K562 (cell line): ENCODE results near the gene TMCO2. TPM values are rescaled to one million over a fixed set of nuclear protein-coding genes. Genes with fewer than 3 reads are reported as not detected.
A peak's percentile ranks its signal among the peaks of the same experiment; 100 is the strongest.

Source experiments
- ATAC-seq: fragments of 200-7000 bp; cut with Tn5 transposase; 3 replicates; pipeline ENCODE4 v1.9.1; 2020; ENCODE audit warnings: moderate library complexity
- BruUV-seq: library from RNA; stranded (reverse); fragments of 400-500 nt; replicated peaks from 2 replicates; lab custom pipeline; 2021; lab: Mats Ljungman, UMichigan
- CTCF ChIA-PET: fragments of 300-600 bp; formaldehyde crosslinking; extraction: SDS; loops from one replicate; lab custom pipeline; 2021; ENCODE audit warnings: low intra/inter-chr PET ratio; lab: Yijun Ruan, JAX
- POLR2A ChIA-PET: fragments of 300-600, 350-650 bp; sonication (Branson Sonifier 250); formaldehyde crosslinking; extraction: SDS; loops from one replicate; lab custom pipeline; 2021; ENCODE audit warnings: antibody characterized with exemption, inconsistent platforms; lab: Yijun Ruan, JAX
- DNase-seq, 4 experiments: peaks; one replicate each; pipeline versions ENCODE4 v3.0.0 to v3.0.0-alpha.2; 2011 to 2018; ENCODE audit warnings: low spot score in 3 of 4, mixed read lengths in 3 of 4; ENCODE audit errors: extremely low read depth in 1 of 4
- FAIRE-seq: peaks from 2 replicates; lab custom pipeline; 2011; peaks lifted over from hg19 to GRCh38; lab: Jason Lieb, UNC
- H2AFZ ChIP-seq: 2 replicates; pipeline ENCODE4 v1.6.0; 2011; ENCODE audit warnings: low read depth, low read length, control low read depth, inconsistent platforms
- H3K27ac ChIP-seq: fragments of 200-600 bp; 3 replicates; pipeline ENCODE4 v1.8.0; 2011; ENCODE audit warnings: low read depth, mild to moderate bottlenecking, control low read depth, inconsistent platforms, low read length, moderate library complexity, mixed read lengths; ENCODE audit errors: extremely low read depth
- H3K27me3 ChIP-seq, 2 experiments: fragments of 300-600 bp in 1 of 2; 2 replicates in 1 of 2; 3 replicates in 1 of 2; pipeline versions ENCODE4 v1.6.0 to v1.8.0; 2011; ENCODE audit warnings: inconsistent platforms in 2 of 2, low read length in 2 of 2, mild to moderate bottlenecking in 1 of 2, mixed read lengths in 1 of 2, moderate library complexity in 1 of 2; ENCODE audit not compliant: control insufficient read depth in 2 of 2, insufficient read depth in 2 of 2
- H3K36me3 ChIP-seq: fragments of 300-600 bp; 3 replicates; pipeline ENCODE4 v1.8.0; 2011; ENCODE audit warnings: mild to moderate bottlenecking, low read length, inconsistent platforms; ENCODE audit not compliant: control insufficient read depth, insufficient read depth
- H3K4me1 ChIP-seq, 2 experiments: fragments of 200-600 bp in 1 of 2; replicated peaks in 1 of 2; 2 replicates in 1 of 2; 3 replicates in 1 of 2; pipeline versions ENCODE4 v1.5.1 to v1.8.0; 2011; ENCODE audit warnings: inconsistent platforms in 2 of 2, low read length in 2 of 2, mild to moderate bottlenecking in 1 of 2, mixed read lengths in 1 of 2, moderate library complexity in 1 of 2; ENCODE audit not compliant: control insufficient read depth in 2 of 2, insufficient read depth in 2 of 2
- H3K4me2 ChIP-seq: 2 replicates; pipeline ENCODE4 v1.6.1; 2011; ENCODE audit warnings: low read length, control low read depth, inconsistent platforms, mixed read lengths; ENCODE audit not compliant: insufficient read depth
- H3K4me3 ChIP-seq: fragments of 200-600 bp; sonication (generic), shearing (Covaris generic); 2 replicates; pipeline ENCODE4 v1.5.1; 2016; ENCODE audit warnings: control low read depth, inconsistent platforms
- H3K79me2 ChIP-seq: fragments of 200-600 bp; 3 replicates; pipeline ENCODE4 v1.8.0; 2011; ENCODE audit warnings: low read length, inconsistent platforms; ENCODE audit not compliant: control insufficient read depth, insufficient read depth
- H3K9ac ChIP-seq, 2 experiments: 2 replicates each; pipeline versions ENCODE4 v1.6.0 to v1.6.1; 2011; ENCODE audit warnings: low read depth in 2 of 2, low read length in 2 of 2, control low read depth in 1 of 2, inconsistent platforms in 1 of 2, mild to moderate bottlenecking in 1 of 2, mixed read lengths in 1 of 2; ENCODE audit not compliant: insufficient read depth in 1 of 2
- H3K9me1 ChIP-seq: one replicate; pipeline ENCODE4 v1.6.0; 2011; ENCODE audit warnings: inconsistent platforms, mild to moderate bottlenecking, low read length, moderate library complexity; ENCODE audit not compliant: control insufficient read depth, insufficient read depth
- H3K9me3 ChIP-seq: replicated peaks from 2 replicates; pipeline ENCODE4 v1.5.1; 2011; ENCODE audit warnings: low read depth, low read length, inconsistent platforms; ENCODE audit not compliant: control insufficient read depth, insufficient read depth
- H4K20me1 ChIP-seq: replicated peaks from 2 replicates; pipeline ENCODE4 v1.6.1; 2011; ENCODE audit warnings: low read length, inconsistent platforms, mixed read lengths; ENCODE audit not compliant: control insufficient read depth, insufficient read depth
- HDGF ChIP-seq: fragments of 450-650 bp; IDR thresholded peaks from 2 replicates; pipeline ENCODE4 v1.6.1; 2016
- HOXB6 ChIP-seq: fragments of 250-450 bp; sonication (Bioruptor Pico); IDR thresholded peaks from 2 replicates; pipeline ENCODE4 v1.5.1; 2022; ENCODE audit warnings: mild to moderate bottlenecking, borderline replicate concordance
- MYBL2 ChIP-seq, 2 experiments: fragments of 450-650 bp in 1 of 2; sonication (generic) in 1 of 2; formaldehyde crosslinking in 1 of 2; IDR thresholded peaks; 2 replicates each; pipeline versions ENCODE4 v1.6.1 to v1.8.1; 2017 to 2022; ENCODE audit warnings: borderline replicate concordance in 1 of 2, inconsistent platforms in 1 of 2, low read depth in 1 of 2, mild to moderate bottlenecking in 1 of 2, missing genetic modification reagents in 1 of 2, moderate library complexity in 1 of 2
- STAG1 ChIP-seq: sonication (generic); formaldehyde crosslinking; IDR thresholded peaks from 2 replicates; pipeline ENCODE4 v1.5.0; 2020; ENCODE audit warnings: missing genetic modification reagents, borderline replicate concordance
- WGBS: fragments of 100-300 bp; shearing (Covaris generic); methylation state at CpG from one replicate; pipeline ENCODE4 v1.1.6; 2016; ENCODE audit warnings: low coverage, mixed read lengths; ENCODE audit not compliant: insufficient coverage; ENCODE audit errors: missing lambda C conversion rate; 5-methylcytosine and 5-hydroxymethylcytosine counted together
- in situ Hi-C: fragments of 300-500 bp; cut with MboI; formaldehyde crosslinking; loops from 4 replicates; pipeline ENCODE4 v1.15.0; 2018; ENCODE audit warnings: inconsistent platforms, mixed read lengths
- intact Hi-C: fragments of 100-400 bp; cut with micrococcal nuclease; formaldehyde crosslinking; loops from 2 replicates; pipeline ENCODE4 v1.14.2; 2022
- polyA plus RNA-seq, 8 experiments: library from polyadenylated mRNA; depleted of rRNA in 4 of 8; stranded (reverse) in 5 of 8; unstranded in 3 of 8; fragments of >200 nt; fragmentation: Nextera tagmentation in 2 of 8; fragmentation: Illumina TruSeq in 1 of 8; extraction: Ambion mirVana in 2 of 8; extraction: Trizol in 1 of 8; gene quantifications; 2 replicates each; pipeline versions ENCODE4 v1.2.1 to v1.2.3, GENCODE V29; 2011 to 2014; ENCODE audit warnings: inconsistent platforms in 1 of 8, missing spikeins in 1 of 8
- total RNA-seq, 7 experiments: library from RNA; depleted of rRNA in 6 of 7; stranded (reverse); fragments of >200 nt in 6 of 7; fragmentation: Illumina TruSeq in 2 of 7; extraction: Trizol in 2 of 7; gene quantifications; 2 replicates each; pipeline versions ENCODE4 v1.2.1 to v1.2.3, GENCODE V29; 2011 to 2021; ENCODE audit warnings: low replicate concordance in 1 of 7
- TF ChIP-seq, protein P1 (sequence below): fragments of 250-450 bp; sonication (Bioruptor Pico); IDR thresholded peaks from 2 replicates; pipeline ENCODE4 v1.8.0; 2021; ENCODE audit warnings: moderate library complexity, mild to moderate bottlenecking, inconsistent platforms

Gene TMCO2
- total and polyA plus RNA-seq, 9 of the 15 experiments (the other 6 are each of a cell fraction or from before 2014, with no cell fraction given) = not detected

DNA sequence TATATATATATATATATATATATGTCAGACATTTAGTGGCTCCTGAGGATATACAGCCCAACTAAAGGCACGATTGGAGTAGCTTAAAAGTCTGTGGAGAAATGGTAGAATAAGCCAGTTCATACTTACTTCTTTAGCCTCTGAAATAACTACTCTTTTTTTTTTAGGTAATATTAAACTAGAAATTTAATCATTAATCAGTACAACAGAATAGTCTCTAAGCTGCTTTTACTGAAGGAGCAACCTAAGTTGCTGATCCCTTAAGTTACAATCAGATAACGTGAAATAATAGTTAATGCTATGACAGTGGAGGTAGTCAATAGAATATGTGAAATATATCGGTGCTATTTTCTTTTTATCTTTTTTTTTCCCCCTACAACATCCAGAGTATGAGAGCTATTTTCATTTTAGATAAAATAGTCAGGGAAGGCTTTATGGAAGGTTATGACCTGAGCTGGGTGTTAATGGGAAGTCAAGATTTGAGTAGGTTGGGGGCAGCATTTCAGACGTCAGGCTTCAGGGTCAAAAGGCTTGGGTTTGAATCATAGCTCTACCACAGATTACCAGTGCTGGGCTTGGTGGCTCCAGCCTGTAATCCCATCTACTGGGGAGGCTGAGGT is 25.9 kb downstream of the TMCO2 start:
- ChIA-PET POLR2A (interaction anchor here (0.5 to 1.5 kb wide), 7 partner anchors 8 to 670 kb away, joined by 3 to 5 read pairs (median 4); no protein-coding TSS in a partner anchor), CTCF (no interaction called here)
- Histone ChIP-seq H3K4me3 (no peak overlapping the region), H3K9me1 (no peaks in the 10 kb centered on the region), H3K4me1 (peaks cover 0 to 12% of the 10 kb centered on the region in 2 experiments; a peak in 2 of 5 replicates), H3K36me3 (peaks cover 81% of the 10 kb centered on the region), H3K4me2 (no peak overlapping the region), H3K79me2 (peaks cover 8% of the 10 kb centered on the region; the same call in 1 of the 3 replicates), H3K27ac (no peak overlapping the region), H3K9me3 (no peaks in the 10 kb centered on the region), H3K9ac (no peak overlapping the region), H2AFZ (no peak overlapping the region), H4K20me1 (no peaks in the 10 kb centered on the region), H3K27me3 (no peaks in the 10 kb centered on the region)
- intact Hi-C loops = no loop called here
- DNase-seq = no peak
- WGBS = 61% methylated on average over 4 of the region's 4 CpGs
- ATAC-seq = no peak
- in situ Hi-C loops = no loop called here
- no TSS peak for BruUV-seq
- FAIRE-seq = no peak
- TF ChIP-seq, protein P1, sequence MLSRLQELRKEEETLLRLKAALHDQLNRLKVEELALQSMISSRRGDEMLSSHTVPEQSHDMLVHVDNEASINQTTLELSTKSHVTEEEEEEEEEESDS (CRISPR knock-in tag) = 0 out of 2 replicates have a peak, but pooled peaks have one; percentile 3
- no peak for TF ChIP-seq HDGF

DNA sequence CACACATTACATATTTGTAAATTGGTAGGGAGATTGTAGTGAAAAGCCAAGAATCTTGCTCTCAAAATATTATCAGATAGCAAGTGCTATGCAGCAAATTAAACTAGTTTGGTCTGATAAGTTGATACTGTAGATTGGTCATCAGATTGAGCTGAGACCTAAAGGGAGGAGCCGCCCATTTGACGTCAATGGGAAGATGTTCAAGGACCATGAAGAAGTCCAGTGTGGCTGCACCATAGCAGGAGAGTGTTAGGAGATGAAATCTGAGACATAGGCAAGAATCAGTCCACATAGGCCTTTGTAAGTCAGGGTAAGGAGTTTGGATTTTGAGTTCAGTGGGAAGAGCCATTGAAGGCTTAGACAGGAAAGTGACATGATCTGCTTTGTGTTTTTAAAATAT is 26.6 kb downstream of the TMCO2 start:
- Histone ChIP-seq H3K27ac (no peak overlapping the region), H2AFZ (no peak overlapping the region), H3K9me3 (no peaks in the 10 kb centered on the region), H3K9ac (no peak overlapping the region), H3K79me2 (peaks cover 9% of the 10 kb centered on the region; the same call in 1 of the 3 replicates), H3K36me3 (peaks cover 84% of the 10 kb centered on the region), H3K4me1 (peaks cover 0 to 12% of the 10 kb centered on the region in 2 experiments; a peak in 2 of 5 replicates), H3K27me3 (no peaks in the 10 kb centered on the region), H3K9me1 (no peaks in the 10 kb centered on the region), H3K4me3 (no peak overlapping the region), H4K20me1 (no peaks in the 10 kb centered on the region), H3K4me2 (no peak overlapping the region)
- ChIA-PET CTCF (no interaction called here), POLR2A (interaction anchor here (1.0 to 1.5 kb wide), 4 partner anchors 8 to 130 kb away, joined by 3 to 5 read pairs (median 4); no protein-coding TSS in a partner anchor)
- 90% methylated on average over 2 of the region's 2 CpGs for WGBS
- ATAC-seq (no peak), DNase-seq (no peak), FAIRE-seq (no peak)
- TSS peak; percentile 2 for BruUV-seq
- intact Hi-C loops (no loop called here), in situ Hi-C loops (no loop called here)
- no peak for TF ChIP-seq HOXB6 (CRISPR knock-in tag)
- TF ChIP-seq MYBL2 (IDR thresholded peaks at IDR 0.05; ENCODE audit: low read depth) = no peak
- 0 out of 2 replicates have a peak, but pooled peaks have one; percentile 19 for TF ChIP-seq MYBL2 (CRISPR knock-in tag; IDR thresholded peaks at IDR 0.05; ENCODE audit: borderline replicate concordance)
- no peak for TF ChIP-seq STAG1
